ELF-1 (cell line): Measurements from ENCODE around the gene WASHC3.

Source experiments
- DNase-seq: peaks from one replicate; pipeline ENCODE4 v3.0.0-alpha.2; 2016; ENCODE audit warnings: low read depth, low spot score

Gene WASHC3

GRCh38 chr12:101968770-101969169 is 93.0 kb downstream of the WASHC3 start:
- DNase-seq = no peak

- DNase-seq = no peak
Measured at GRCh38 chr12:101967506-101967905, 94.3 kb downstream of the WASHC3 start.

GRCh38 chr12:101966496-101966895 is 95.3 kb downstream of the WASHC3 start:
- no peak for DNase-seq

- no peak for DNase-seq
Measured at GRCh38 chr12:101963697-101964096, 98.1 kb downstream of the WASHC3 start.
